ENCODE measurements around the gene TMEM200C. TPM values are rescaled to one million over a fixed set of nuclear protein-coding genes. Genes with fewer than 3 reads are reported as not detected.

The TMEM200C gene
- total and polyA plus RNA-seq, 2 donors (not counting 1 experiment from before 2014, with no cell fraction given): 0.02 to 0.17 TPM

- no peak overlapping the region for H3K4me2 ChIP-seq (ENCODE audit: extremely low read depth, insufficient read depth, low read length)
- H3K27me3 ChIP-seq (ENCODE audit: control insufficient read depth, insufficient read depth, low read length): no peaks in the 10 kb centered on the region
- H3K79me2 ChIP-seq (ENCODE audit: control insufficient read depth, insufficient read depth, low read length): no peaks in the 10 kb centered on the region
- TF ChIP-seq EZH2 (IDR thresholded peaks at IDR 0.05; ENCODE audit: low read length, missing control alignments) (no peak), CTCF (conservative IDR thresholded peaks at IDR 0.05 in 1 of 2, IDR thresholded peaks at IDR 0.05 in 1 of 2; ENCODE audit: low read depth in 1 of 2, low read length in 2 of 2) (no peak)
- H3K9ac ChIP-seq (ENCODE audit: insufficient read depth, low read length): no peak overlapping the region
- no peaks in the 10 kb centered on the region for H3K4me1 ChIP-seq (ENCODE audit: control insufficient read depth, extremely low read depth, insufficient read depth, low read length)
- H2AFZ ChIP-seq (ENCODE audit: low read length): no peak overlapping the region
- no peak overlapping the region for H3K4me3 ChIP-seq (replicated peaks in 1 of 4; ENCODE audit: control extremely low read depth in 1 of 4, insufficient read depth in 1 of 4, low read depth in 3 of 4, low read length in 4 of 4)
- no peak overlapping the region for H3K27ac ChIP-seq (ENCODE audit: insufficient read depth, low read length)
- H4K20me1 ChIP-seq (ENCODE audit: control insufficient read depth, extremely low read depth, insufficient read depth, low read length): no peaks in the 10 kb centered on the region
- H3K9me3 ChIP-seq (ENCODE audit: control insufficient read depth, insufficient read depth, low read depth, low read length): no peaks in the 10 kb centered on the region
- DNase-seq (ENCODE audit: low read depth in 2 of 2): no peak
- H3K36me3 ChIP-seq (ENCODE audit: control insufficient read depth, insufficient read depth, low read length): no peaks in the 10 kb centered on the region
Measured at GRCh38 chr18:5840025-5840424, 55.3 kb downstream of the TMEM200C start.

GRCh38 chr18:5839102-5839501, 56.2 kb downstream of the TMEM200C start:
- Histone ChIP-seq H3K4me3 (replicated peaks in 1 of 4; ENCODE audit: control extremely low read depth in 1 of 4, insufficient read depth in 1 of 4, low read depth in 3 of 4, low read length in 4 of 4) (no peak overlapping the region), H3K27ac (ENCODE audit: insufficient read depth, low read length) (no peak overlapping the region), H3K79me2 (ENCODE audit: control insufficient read depth, insufficient read depth, low read length) (no peaks in the 10 kb centered on the region), H3K36me3 (ENCODE audit: control insufficient read depth, insufficient read depth, low read length) (no peaks in the 10 kb centered on the region), H3K4me2 (ENCODE audit: extremely low read depth, insufficient read depth, low read length) (no peak overlapping the region), H2AFZ (ENCODE audit: low read length) (no peak overlapping the region), H3K4me1 (ENCODE audit: control insufficient read depth, extremely low read depth, insufficient read depth, low read length) (no peaks in the 10 kb centered on the region), H4K20me1 (ENCODE audit: control insufficient read depth, extremely low read depth, insufficient read depth, low read length) (no peaks in the 10 kb centered on the region), H3K9ac (ENCODE audit: insufficient read depth, low read length) (no peak overlapping the region), H3K9me3 (ENCODE audit: control insufficient read depth, insufficient read depth, low read depth, low read length) (no peaks in the 10 kb centered on the region), H3K27me3 (ENCODE audit: control insufficient read depth, insufficient read depth, low read length) (no peaks in the 10 kb centered on the region)
- TF ChIP-seq EZH2 (IDR thresholded peaks at IDR 0.05; ENCODE audit: low read length, missing control alignments) (no peak), CTCF (conservative IDR thresholded peaks at IDR 0.05 in 1 of 2, IDR thresholded peaks at IDR 0.05 in 1 of 2; ENCODE audit: low read depth in 1 of 2, low read length in 2 of 2) (no peak)
- DNase-seq (ENCODE audit: low read depth in 2 of 2): no peak
